Loucy (cell line): Measurements from ENCODE around the gene OR8B12.

ENCODE experiments used
- H2AFZ ChIP-seq: fragments of 200-600 bp; sonication (generic); 2 replicates; pipeline ENCODE4 v1.6.0; 2016; ENCODE audit warnings: antibody characterized with exemption, mild to moderate bottlenecking, low read length, moderate library complexity
- H3F3A ChIP-seq: fragments of 200-600 bp; 2 replicates; pipeline ENCODE4 v1.6.0; 2016; ENCODE audit warnings: antibody characterized with exemption, low read depth, mild to moderate bottlenecking
- H3K27me3 ChIP-seq: fragments of 200-600 bp; sonication (generic); 2 replicates; pipeline ENCODE4 v1.6.1; 2014; ENCODE audit warnings: low read length, mild to moderate bottlenecking; ENCODE audit not compliant: insufficient read depth, poor library complexity, severe bottlenecking
- H3K36me3 ChIP-seq: fragments of 200-600 bp; sonication (generic); 2 replicates; pipeline ENCODE4 v1.6.1; 2016; ENCODE audit warnings: low read length; ENCODE audit not compliant: insufficient read depth
- H3K4me1 ChIP-seq: fragments of 200-600 bp; sonication (generic); 2 replicates; pipeline ENCODE4 v1.5.1; 2014; ENCODE audit warnings: low read length, mild to moderate bottlenecking; ENCODE audit not compliant: insufficient read depth, poor library complexity, severe bottlenecking
- H3K4me2 ChIP-seq: fragments of 200-600 bp; sonication (generic); 2 replicates; pipeline ENCODE4 v1.6.0; 2014; ENCODE audit warnings: antibody characterized with exemption, low read length, low read depth, mild to moderate bottlenecking; ENCODE audit not compliant: poor library complexity, severe bottlenecking
- H3K4me3 ChIP-seq: fragments of 200-600 bp; sonication (generic); 2 replicates; pipeline ENCODE4 v1.5.1; 2014; ENCODE audit warnings: low read length, mild to moderate bottlenecking, mixed read lengths; ENCODE audit not compliant: poor library complexity, severe bottlenecking
- H3K79me2 ChIP-seq: fragments of 200-600 bp; sonication (generic); 2 replicates; pipeline ENCODE4 v1.6.1; 2014; ENCODE audit warnings: low read length; ENCODE audit not compliant: insufficient read depth
- H3K9ac ChIP-seq: fragments of 200-600 bp; sonication (generic); 2 replicates; pipeline ENCODE4 v1.6.0; 2014; ENCODE audit warnings: mild to moderate bottlenecking, low read depth, low read length, moderate library complexity; ENCODE audit not compliant: poor library complexity, severe bottlenecking
- H3K9me2 ChIP-seq: fragments of 200-600 bp; sonication (generic); replicated peaks from 2 replicates; pipeline ENCODE4 v1.6.1; 2016; ENCODE audit warnings: low read depth, low read length, mixed read lengths
- H3K9me3 ChIP-seq: fragments of 200-600 bp; sonication (generic); 2 replicates; pipeline ENCODE4 v1.6.1; 2014; ENCODE audit warnings: mild to moderate bottlenecking, antibody characterized with exemption, low read length, low read depth; ENCODE audit not compliant: insufficient read depth
- H4K20me1 ChIP-seq: fragments of 200-600 bp; sonication (generic); 2 replicates; pipeline ENCODE4 v1.6.0; 2014; ENCODE audit warnings: antibody characterized with exemption, low read length, mild to moderate bottlenecking; ENCODE audit not compliant: insufficient read depth, poor library complexity, severe bottlenecking
- CTCF ChIP-seq: fragments of 200-600 bp; sonication (generic); conservative IDR thresholded peaks from 2 replicates; pipeline ENCODE4 v1.5.1; 2014; ENCODE audit warnings: mild to moderate bottlenecking, antibody characterized with exemption, low read length
- EZH2phosphoT487 ChIP-seq: fragments of 200-600 bp; IDR thresholded peaks from 2 replicates; pipeline ENCODE4 v1.6.1; 2018; ENCODE audit warnings: antibody characterized with exemption, mild to moderate bottlenecking, moderate library complexity, borderline replicate concordance

OR8B12 gene

DNA sequence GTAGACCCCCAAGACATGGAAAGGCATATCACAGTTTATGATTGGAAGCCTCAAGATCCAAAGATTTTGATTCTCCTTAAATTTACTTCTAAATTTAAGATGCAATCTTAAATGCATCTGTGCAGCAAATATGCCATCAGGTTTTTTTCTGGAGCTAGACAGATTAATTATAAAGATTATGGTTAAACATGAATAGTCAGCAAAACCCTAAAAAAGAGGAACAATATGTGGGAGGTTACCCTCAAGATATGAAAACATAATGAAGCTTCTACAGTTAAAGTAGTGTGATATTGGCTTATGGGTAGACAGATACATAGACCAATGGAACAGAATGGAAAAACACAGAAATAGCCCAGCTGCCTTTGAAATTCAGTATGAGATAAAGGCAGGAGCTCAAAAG lies 31.7 kb downstream of the OR8B12 start:
- Histone ChIP-seq H3K9me2 (no peaks in the 10 kb centered on the region), H3K4me1 (no peaks in the 10 kb centered on the region), H3K9me3 (no peaks in the 10 kb centered on the region), H3K79me2 (no peaks in the 10 kb centered on the region), H3K4me3 (no peak overlapping the region), H3F3A (no peaks in the 10 kb centered on the region), H3K4me2 (no peak overlapping the region), H3K36me3 (no peaks in the 10 kb centered on the region), H4K20me1 (no peaks in the 10 kb centered on the region), H3K27me3 (no peaks in the 10 kb centered on the region), H3K9ac (no peak overlapping the region), H2AFZ (no peak overlapping the region)
- no peak for TF ChIP-seq CTCF

GRCh38 chr11:124510279-124510678 lies 33.2 kb downstream of the OR8B12 start:
- no peaks in the 10 kb centered on the region for H3K9me3 ChIP-seq
- TF ChIP-seq EZH2phosphoT487 (no peak), CTCF (no peak)
- no peaks in the 10 kb centered on the region for H3K36me3 ChIP-seq
- no peak overlapping the region for H3K9ac ChIP-seq
- H2AFZ ChIP-seq, result no peak overlapping the region
- H3F3A ChIP-seq, result no peaks in the 10 kb centered on the region
- no peak overlapping the region for H3K4me2 ChIP-seq
- H3K27me3 ChIP-seq, result no peaks in the 10 kb centered on the region
- no peaks in the 10 kb centered on the region for H3K79me2 ChIP-seq
- no peak overlapping the region for H3K4me3 ChIP-seq
- no peaks in the 10 kb centered on the region for H3K9me2 ChIP-seq
- H3K4me1 ChIP-seq, result no peaks in the 10 kb centered on the region
- no peaks in the 10 kb centered on the region for H4K20me1 ChIP-seq

- no peak overlapping the region for H3K9ac ChIP-seq
- TF ChIP-seq CTCF (no peak), EZH2phosphoT487 (no peak)
- H4K20me1 ChIP-seq, result no peaks in the 10 kb centered on the region
- H3K36me3 ChIP-seq, result no peaks in the 10 kb centered on the region
- no peak overlapping the region for H2AFZ ChIP-seq
- H3K4me3 ChIP-seq, result no peak overlapping the region
- no peaks in the 10 kb centered on the region for H3K9me3 ChIP-seq
- H3K4me2 ChIP-seq, result no peak overlapping the region
- no peaks in the 10 kb centered on the region for H3K27me3 ChIP-seq
- H3K79me2 ChIP-seq, result no peaks in the 10 kb centered on the region
- no peaks in the 10 kb centered on the region for H3F3A ChIP-seq
- H3K9me2 ChIP-seq, result no peaks in the 10 kb centered on the region
- no peaks in the 10 kb centered on the region for H3K4me1 ChIP-seq
Measured at GRCh38 chr11:124499711-124500110, 43.7 kb downstream of the OR8B12 start.
